NCI-H1105 (cell line): Measurements from ENCODE around the gene STON1.
"Not testable (repeated sequence)": the region's sequence is repeated elsewhere in the genome, so short reads cannot be mapped to it uniquely, and the experiment has no call there.

Experiments
- DNase-seq: peaks from one replicate; lab custom pipeline; 2025; lab: John Stamatoyannopoulos, UW

The STON1 gene

GRCh38 chr2:48620604-48621003 lies 90.7 kb downstream of the STON1 start:
- DNase-seq, result no peak

- not testable (repeated sequence) for DNase-seq
Observed at GRCh38 chr2:48622691-48623090, 92.7 kb downstream of the STON1 start.

GRCh38 chr2:48624696-48625095 lies 94.7 kb downstream of the STON1 start:
- no peak for DNase-seq

- DNase-seq, result no peak
Observed at GRCh38 chr2:48626047-48626446, 96.1 kb downstream of the STON1 start.

- no peak for DNase-seq
Observed at GRCh38 chr2:48633143-48633542, 103.2 kb downstream of the STON1 start.

GRCh38 chr2:48635786-48636185 lies 105.8 kb downstream of the STON1 start:
- no peak for DNase-seq

- DNase-seq, result no peak
Observed at GRCh38 chr2:48638261-48638660, 108.3 kb downstream of the STON1 start.
